Upper lobe of left lung (tissue), 6 donors: ENCODE measurements around the gene MIPOL1. TPM values are rescaled to one million over a fixed set of nuclear protein-coding genes. Genes with fewer than 3 reads are reported as not detected.
A peak's percentile ranks its signal among the peaks of the same experiment; 100 is the strongest.

Experiments
- ATAC-seq, 2 donors: fragments of 200-7000 bp; cut with Tn5 transposase; one replicate each; pipeline ENCODE4 v1.9.1; 2022; ENCODE audit warnings: mild to moderate bottlenecking in 2 of 2, moderate library complexity in 2 of 2; ENCODE audit not compliant: low FRiP score in 2 of 2
- DNase-seq, 2 donors: peaks; one replicate each; pipeline ENCODE4 v3.0.0-alpha.2; 2019 to 2020
- H3K27ac ChIP-seq, 4 donors: fragments of 200-600 bp; sonication (generic); one replicate each; pipeline ENCODE4 v1.5.1; 2016 to 2019
- H3K27me3 ChIP-seq, 4 donors: fragments of 200-600 bp; sonication (generic); one replicate each; pipeline ENCODE4 v1.5.1; 2017 to 2019
- H3K36me3 ChIP-seq, 4 donors: fragments of 200-600 bp; sonication (generic); one replicate each; pipeline ENCODE4 v1.5.1; 2016 to 2019
- H3K4me1 ChIP-seq, 4 donors: fragments of 200-600 bp; sonication (generic); one replicate each; pipeline ENCODE4 v1.5.1; 2018 to 2019
- H3K4me3 ChIP-seq, 4 donors: fragments of 200-600 bp; sonication (generic); one replicate each; pipeline ENCODE4 v1.5.1; 2017 to 2019; ENCODE audit warnings: mild to moderate bottlenecking in 2 of 4, moderate library complexity in 1 of 4
- H3K9me3 ChIP-seq, 4 donors: fragments of 200-600 bp; sonication (generic); one replicate each; pipeline ENCODE4 v1.5.1; 2018 to 2019
- EP300 ChIP-seq, 4 donors: sonication (generic); formaldehyde crosslinking; IDR thresholded peaks; one replicate each; pipeline ENCODE4 v1.5.1; 2017; ENCODE audit warnings: antibody characterized with exemption in 4 of 4, control low read depth in 2 of 4
- POLR2A ChIP-seq, 4 donors: fragments of 450-650 bp; IDR thresholded peaks; one replicate each; pipeline ENCODE4 v1.5.1; 2016 to 2017; ENCODE audit warnings: antibody characterized with exemption in 4 of 4, mild to moderate bottlenecking in 2 of 4
- POLR2AphosphoS5 ChIP-seq, 2 donors: sonication (generic); formaldehyde crosslinking; IDR thresholded peaks; one replicate each; pipeline ENCODE4 v1.5.1; 2017; ENCODE audit warnings: antibody characterized with exemption in 2 of 2
- WGBS, 2 donors: methylation state at CpG; one replicate each; pipeline ENCODE4 v1.1.5; 2017 to 2018; 5-methylcytosine and 5-hydroxymethylcytosine counted together
- total RNA-seq, 6 donors: library from RNA; depleted of rRNA in 4 of 6; stranded (reverse); fragments of >200 nt in 4 of 6; gene quantifications; one replicate each; pipeline versions ENCODE4 v1.1.0 to v1.2.1, GENCODE V29; 2016 to 2021
- TF ChIP-seq, protein P1 (sequence below), 6 experiments: fragments of 450-650 bp in 4 of 6; fragments of 200-600 bp in 2 of 6; sonication (generic) in 2 of 6; IDR thresholded peaks; one replicate each; pipeline ENCODE4 v1.5.1; 2016 to 2019; ENCODE audit warnings: antibody characterized with exemption in 6 of 6
- donor health status: DM: no; HTN: no; CAD: no; lungs with moderate emphysema.
- donor health status: DM: no; HTN: yes; CAD: no; lungs with severe emphysema.

The MIPOL1 gene
- total RNA-seq, 6 donors from 2014 or later, result 4.1 to 32.6 (median 8.4) TPM

DNA sequence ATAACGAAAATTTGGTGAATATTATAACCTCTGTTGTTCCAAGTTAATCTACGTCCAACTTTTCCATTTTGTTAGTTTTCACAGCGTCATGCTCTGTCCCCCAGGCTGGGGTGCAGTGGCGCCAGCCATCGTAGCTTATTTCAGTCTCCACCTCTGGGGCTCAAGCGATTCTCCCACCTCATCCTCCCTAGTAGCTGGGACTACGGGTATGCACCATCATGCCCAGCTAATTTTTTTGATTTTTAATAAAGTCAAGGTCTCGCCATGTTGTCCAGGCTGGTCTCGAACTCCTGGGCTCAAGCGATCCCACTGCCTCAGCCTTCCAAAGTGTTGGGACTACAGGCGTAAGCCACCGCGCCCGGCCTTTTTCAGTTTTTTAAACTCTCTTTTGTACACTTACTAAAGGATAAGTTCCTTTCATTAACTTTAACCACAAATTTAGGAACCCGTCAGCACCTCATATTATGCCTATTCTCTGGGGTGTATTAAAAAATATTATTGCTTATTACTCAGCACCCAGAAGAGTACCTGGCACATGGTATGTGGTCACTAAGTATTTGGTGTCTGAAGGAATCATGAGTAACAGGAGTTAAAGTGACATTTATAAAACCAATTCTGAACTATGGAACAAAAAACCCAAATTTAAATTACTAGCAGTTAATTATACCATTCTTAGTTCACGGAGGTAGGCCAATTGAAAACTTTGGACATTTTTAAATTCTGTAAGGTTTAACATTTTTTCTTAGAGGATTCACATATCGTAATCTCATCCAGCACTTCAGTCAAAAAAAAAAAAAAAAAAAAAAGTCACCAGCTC is 925 bp upstream of the MIPOL1 start:
- Histone ChIP-seq H3K9me3 (no peaks in the 10 kb centered on the region), H3K4me1 (peaks cover 0 to 13% (median 6%) of the 10 kb centered on the region in 4 donors), H3K27ac (peak overlapping the region; percentile 79 to 88 (median 84)), H3K4me3 (peak overlapping the region in 3 of 4 donors; percentile 46 to 69 (median 59)), H3K27me3 (no peaks in the 10 kb centered on the region), H3K36me3 (no peaks in the 10 kb centered on the region)
- DNase-seq, result no peak
- no peak for ATAC-seq
- WGBS, 2 donors, result 89 to 92% methylated on average over 17 of the region's 17 CpGs
- TF ChIP-seq POLR2A (IDR thresholded peaks at IDR 0.05) (no peak), EP300 (IDR thresholded peaks at IDR 0.05) (no peak), POLR2AphosphoS5 (IDR thresholded peaks at IDR 0.05) (no peak)
- TF ChIP-seq, protein P1, sequence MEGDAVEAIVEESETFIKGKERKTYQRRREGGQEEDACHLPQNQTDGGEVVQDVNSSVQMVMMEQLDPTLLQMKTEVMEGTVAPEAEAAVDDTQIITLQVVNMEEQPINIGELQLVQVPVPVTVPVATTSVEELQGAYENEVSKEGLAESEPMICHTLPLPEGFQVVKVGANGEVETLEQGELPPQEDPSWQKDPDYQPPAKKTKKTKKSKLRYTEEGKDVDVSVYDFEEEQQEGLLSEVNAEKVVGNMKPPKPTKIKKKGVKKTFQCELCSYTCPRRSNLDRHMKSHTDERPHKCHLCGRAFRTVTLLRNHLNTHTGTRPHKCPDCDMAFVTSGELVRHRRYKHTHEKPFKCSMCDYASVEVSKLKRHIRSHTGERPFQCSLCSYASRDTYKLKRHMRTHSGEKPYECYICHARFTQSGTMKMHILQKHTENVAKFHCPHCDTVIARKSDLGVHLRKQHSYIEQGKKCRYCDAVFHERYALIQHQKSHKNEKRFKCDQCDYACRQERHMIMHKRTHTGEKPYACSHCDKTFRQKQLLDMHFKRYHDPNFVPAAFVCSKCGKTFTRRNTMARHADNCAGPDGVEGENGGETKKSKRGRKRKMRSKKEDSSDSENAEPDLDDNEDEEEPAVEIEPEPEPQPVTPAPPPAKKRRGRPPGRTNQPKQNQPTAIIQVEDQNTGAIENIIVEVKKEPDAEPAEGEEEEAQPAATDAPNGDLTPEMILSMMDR (IDR thresholded peaks at IDR 0.05), result no peak

GRCh38 chr14:37198273-37198598 is 499 bp downstream of the MIPOL1 start:
- Histone ChIP-seq H3K9me3 (no peaks in the 10 kb centered on the region), H3K27ac (peak overlapping the region; percentile 79 to 88 (median 84)), H3K4me3 (peak overlapping the region; percentile 46 to 69 (median 56)), H3K27me3 (no peaks in the 10 kb centered on the region), H3K4me1 (peaks cover 0 to 13% (median 6%) of the 10 kb centered on the region in 4 donors), H3K36me3 (no peaks in the 10 kb centered on the region)
- peak in 1 of 2 donors; percentile 6 for ATAC-seq
- no peak for DNase-seq
- WGBS, 2 donors, result 9 to 14% methylated on average over 11 of the region's 11 CpGs
- TF ChIP-seq, protein P1 (IDR thresholded peaks at IDR 0.05), result peak in 1 of 6 experiments; percentile 26
- no peak for TF ChIP-seq POLR2AphosphoS5 (IDR thresholded peaks at IDR 0.05)

GRCh38 chr14:37198907-37199306 is 1.2 kb downstream of the MIPOL1 start:
- WGBS, 2 donors, result 93 to 97% methylated on average over 5 of the region's 5 CpGs
- Histone ChIP-seq H3K27ac (peak overlapping the region in 1 of 4 donors; percentile 81), H3K9me3 (no peaks in the 10 kb centered on the region)

GRCh38 chr14:37201724-37202123 is 4.0 kb downstream of the MIPOL1 start:
- H3K36me3 ChIP-seq, result no peaks in the 10 kb centered on the region
- 88 to 95% methylated on average over 2 of the region's 2 CpGs for WGBS, 2 donors
- no peak for DNase-seq
- ATAC-seq, result no peak
- no peaks in the 10 kb centered on the region for H3K27me3 ChIP-seq
- no peak for TF ChIP-seq EP300 (IDR thresholded peaks at IDR 0.05)
- TF ChIP-seq POLR2AphosphoS5 (IDR thresholded peaks at IDR 0.05), result no peak
- TF ChIP-seq POLR2A (IDR thresholded peaks at IDR 0.05), result no peak
- TF ChIP-seq, protein P1 (IDR thresholded peaks at IDR 0.05), result no peak
- no peak overlapping the region for H3K27ac ChIP-seq
- H3K4me1 ChIP-seq, result peaks cover 0 to 10% (median 4%) of the 10 kb centered on the region in 4 donors
- H3K9me3 ChIP-seq, result peaks cover 0 to 12% (median 6%) of the 10 kb centered on the region in 4 donors
- H3K4me3 ChIP-seq, result no peak overlapping the region

More at GRCh38 chr14:37198907-37199306, 1.2 kb downstream of the MIPOL1 start:
- ATAC-seq (no peak), DNase-seq (no peak)
- H3K27me3 ChIP-seq, result no peaks in the 10 kb centered on the region
- TF ChIP-seq EP300 (IDR thresholded peaks at IDR 0.05) (no peak), POLR2AphosphoS5 (IDR thresholded peaks at IDR 0.05) (no peak), POLR2A (IDR thresholded peaks at IDR 0.05) (no peak)
- TF ChIP-seq, protein P1 (IDR thresholded peaks at IDR 0.05), result no peak
- H3K36me3 ChIP-seq, result no peaks in the 10 kb centered on the region
- peaks cover 0 to 13% (median 6%) of the 10 kb centered on the region in 4 donors for H3K4me1 ChIP-seq
- H3K4me3 ChIP-seq, result peak overlapping the region in 1 of 4 donors; percentile 69
